Panc1 (cell line): ENCODE data around the gene CREB5.

ENCODE experiments used
- POLR2AphosphoS5 ChIP-seq: IDR thresholded peaks from 2 replicates; pipeline ENCODE4 v1.6.1; 2012; ENCODE audit warnings: mild to moderate bottlenecking, low read depth, low read length, moderate library complexity
- SIN3A ChIP-seq: IDR thresholded peaks from 2 replicates; pipeline ENCODE4 v1.6.1; 2012; ENCODE audit warnings: low read depth, mild to moderate bottlenecking, low read length, moderate library complexity, borderline replicate concordance; ENCODE audit not compliant: insufficient read depth
- TCF7L2 ChIP-seq: IDR thresholded peaks from 2 replicates; pipeline ENCODE4 v1.6.1; 2011; ENCODE audit warnings: mild to moderate bottlenecking, low read depth, low read length, inconsistent platforms
- TF ChIP-seq, protein P1 (sequence below): fragments of 450-650 bp; IDR thresholded peaks from 2 replicates; pipeline ENCODE4 v1.5.1; 2017; ENCODE audit warnings: mild to moderate bottlenecking
- TF ChIP-seq, protein P2 (sequence below), 2 experiments: IDR thresholded peaks; 2 replicates each; pipeline ENCODE4 v1.6.1; 2011 to 2012; ENCODE audit warnings: low read depth in 2 of 2, control low read depth in 1 of 2, low read length in 1 of 2, mild to moderate bottlenecking in 1 of 2, moderate library complexity in 1 of 2; ENCODE audit not compliant: insufficient read depth in 1 of 2

DNA sequence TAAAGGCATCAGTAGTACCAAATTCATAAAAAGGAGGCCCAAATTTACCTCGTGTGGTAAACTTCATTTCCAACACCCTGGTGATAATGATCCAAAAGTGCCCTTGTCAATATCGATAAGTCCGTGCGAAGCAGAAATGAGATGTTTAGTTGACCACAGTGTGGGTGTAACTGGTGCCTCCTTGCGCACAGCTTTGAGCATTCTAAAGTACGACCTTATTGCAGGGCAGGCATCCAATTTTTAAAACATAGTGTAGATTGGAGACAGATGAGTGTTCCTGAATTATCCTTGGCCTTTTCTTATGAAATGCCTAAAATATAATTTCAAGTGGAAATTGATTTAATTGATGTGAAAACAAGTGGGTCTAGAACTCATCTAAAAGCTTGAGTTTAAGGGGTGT, 297.4 kb downstream of the CREB5 start:
- TF ChIP-seq, protein P1, sequence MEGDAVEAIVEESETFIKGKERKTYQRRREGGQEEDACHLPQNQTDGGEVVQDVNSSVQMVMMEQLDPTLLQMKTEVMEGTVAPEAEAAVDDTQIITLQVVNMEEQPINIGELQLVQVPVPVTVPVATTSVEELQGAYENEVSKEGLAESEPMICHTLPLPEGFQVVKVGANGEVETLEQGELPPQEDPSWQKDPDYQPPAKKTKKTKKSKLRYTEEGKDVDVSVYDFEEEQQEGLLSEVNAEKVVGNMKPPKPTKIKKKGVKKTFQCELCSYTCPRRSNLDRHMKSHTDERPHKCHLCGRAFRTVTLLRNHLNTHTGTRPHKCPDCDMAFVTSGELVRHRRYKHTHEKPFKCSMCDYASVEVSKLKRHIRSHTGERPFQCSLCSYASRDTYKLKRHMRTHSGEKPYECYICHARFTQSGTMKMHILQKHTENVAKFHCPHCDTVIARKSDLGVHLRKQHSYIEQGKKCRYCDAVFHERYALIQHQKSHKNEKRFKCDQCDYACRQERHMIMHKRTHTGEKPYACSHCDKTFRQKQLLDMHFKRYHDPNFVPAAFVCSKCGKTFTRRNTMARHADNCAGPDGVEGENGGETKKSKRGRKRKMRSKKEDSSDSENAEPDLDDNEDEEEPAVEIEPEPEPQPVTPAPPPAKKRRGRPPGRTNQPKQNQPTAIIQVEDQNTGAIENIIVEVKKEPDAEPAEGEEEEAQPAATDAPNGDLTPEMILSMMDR: no peak
- TF ChIP-seq SIN3A (no peak), TCF7L2 (no peak), POLR2AphosphoS5 (no peak)
- TF ChIP-seq, protein P2, sequence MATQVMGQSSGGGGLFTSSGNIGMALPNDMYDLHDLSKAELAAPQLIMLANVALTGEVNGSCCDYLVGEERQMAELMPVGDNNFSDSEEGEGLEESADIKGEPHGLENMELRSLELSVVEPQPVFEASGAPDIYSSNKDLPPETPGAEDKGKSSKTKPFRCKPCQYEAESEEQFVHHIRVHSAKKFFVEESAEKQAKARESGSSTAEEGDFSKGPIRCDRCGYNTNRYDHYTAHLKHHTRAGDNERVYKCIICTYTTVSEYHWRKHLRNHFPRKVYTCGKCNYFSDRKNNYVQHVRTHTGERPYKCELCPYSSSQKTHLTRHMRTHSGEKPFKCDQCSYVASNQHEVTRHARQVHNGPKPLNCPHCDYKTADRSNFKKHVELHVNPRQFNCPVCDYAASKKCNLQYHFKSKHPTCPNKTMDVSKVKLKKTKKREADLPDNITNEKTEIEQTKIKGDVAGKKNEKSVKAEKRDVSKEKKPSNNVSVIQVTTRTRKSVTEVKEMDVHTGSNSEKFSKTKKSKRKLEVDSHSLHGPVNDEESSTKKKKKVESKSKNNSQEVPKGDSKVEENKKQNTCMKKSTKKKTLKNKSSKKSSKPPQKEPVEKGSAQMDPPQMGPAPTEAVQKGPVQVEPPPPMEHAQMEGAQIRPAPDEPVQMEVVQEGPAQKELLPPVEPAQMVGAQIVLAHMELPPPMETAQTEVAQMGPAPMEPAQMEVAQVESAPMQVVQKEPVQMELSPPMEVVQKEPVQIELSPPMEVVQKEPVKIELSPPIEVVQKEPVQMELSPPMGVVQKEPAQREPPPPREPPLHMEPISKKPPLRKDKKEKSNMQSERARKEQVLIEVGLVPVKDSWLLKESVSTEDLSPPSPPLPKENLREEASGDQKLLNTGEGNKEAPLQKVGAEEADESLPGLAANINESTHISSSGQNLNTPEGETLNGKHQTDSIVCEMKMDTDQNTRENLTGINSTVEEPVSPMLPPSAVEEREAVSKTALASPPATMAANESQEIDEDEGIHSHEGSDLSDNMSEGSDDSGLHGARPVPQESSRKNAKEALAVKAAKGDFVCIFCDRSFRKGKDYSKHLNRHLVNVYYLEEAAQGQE (IDR thresholded peaks at IDR 0.05; ENCODE audit: insufficient read depth in 1 of 2, low read depth in 2 of 2, low read length in 1 of 2): no peak
